ENCODE measurements around the gene WDR3.

Gene WDR3

DNA sequence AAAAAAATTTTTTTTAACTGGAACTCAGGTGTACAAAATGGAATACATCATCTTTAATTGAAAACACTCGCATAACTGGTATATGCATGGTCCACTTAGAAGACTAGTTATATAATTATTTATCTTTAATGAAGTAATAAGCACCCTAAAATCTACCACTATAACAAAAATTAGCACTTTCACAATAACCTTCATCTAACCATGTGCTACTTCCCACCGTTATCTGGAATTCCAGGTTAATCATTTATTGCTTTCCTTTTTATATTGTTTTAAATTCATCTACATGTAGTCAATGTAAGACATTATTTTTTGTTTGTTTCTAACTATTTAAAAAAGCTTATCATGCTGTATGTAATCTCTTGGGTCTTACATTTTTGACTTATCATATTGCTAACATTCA lies 39.1 kb upstream of the WDR3 start:
- peaks cover 7% of the 10 kb centered on the region; the same call in 1 of the 2 replicates for H3K36me3 ChIP-seq (ENCODE audit: low read length)
- TF ChIP-seq EZH2phosphoT487 (conservative IDR thresholded peaks at IDR 0.05; ENCODE audit: low read length): no peak
- TF ChIP-seq, protein P1, sequence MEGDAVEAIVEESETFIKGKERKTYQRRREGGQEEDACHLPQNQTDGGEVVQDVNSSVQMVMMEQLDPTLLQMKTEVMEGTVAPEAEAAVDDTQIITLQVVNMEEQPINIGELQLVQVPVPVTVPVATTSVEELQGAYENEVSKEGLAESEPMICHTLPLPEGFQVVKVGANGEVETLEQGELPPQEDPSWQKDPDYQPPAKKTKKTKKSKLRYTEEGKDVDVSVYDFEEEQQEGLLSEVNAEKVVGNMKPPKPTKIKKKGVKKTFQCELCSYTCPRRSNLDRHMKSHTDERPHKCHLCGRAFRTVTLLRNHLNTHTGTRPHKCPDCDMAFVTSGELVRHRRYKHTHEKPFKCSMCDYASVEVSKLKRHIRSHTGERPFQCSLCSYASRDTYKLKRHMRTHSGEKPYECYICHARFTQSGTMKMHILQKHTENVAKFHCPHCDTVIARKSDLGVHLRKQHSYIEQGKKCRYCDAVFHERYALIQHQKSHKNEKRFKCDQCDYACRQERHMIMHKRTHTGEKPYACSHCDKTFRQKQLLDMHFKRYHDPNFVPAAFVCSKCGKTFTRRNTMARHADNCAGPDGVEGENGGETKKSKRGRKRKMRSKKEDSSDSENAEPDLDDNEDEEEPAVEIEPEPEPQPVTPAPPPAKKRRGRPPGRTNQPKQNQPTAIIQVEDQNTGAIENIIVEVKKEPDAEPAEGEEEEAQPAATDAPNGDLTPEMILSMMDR (IDR thresholded peaks at IDR 0.05; ENCODE audit: insufficient read depth, low read length, poor library complexity, severe bottlenecking): no peak

DNA sequence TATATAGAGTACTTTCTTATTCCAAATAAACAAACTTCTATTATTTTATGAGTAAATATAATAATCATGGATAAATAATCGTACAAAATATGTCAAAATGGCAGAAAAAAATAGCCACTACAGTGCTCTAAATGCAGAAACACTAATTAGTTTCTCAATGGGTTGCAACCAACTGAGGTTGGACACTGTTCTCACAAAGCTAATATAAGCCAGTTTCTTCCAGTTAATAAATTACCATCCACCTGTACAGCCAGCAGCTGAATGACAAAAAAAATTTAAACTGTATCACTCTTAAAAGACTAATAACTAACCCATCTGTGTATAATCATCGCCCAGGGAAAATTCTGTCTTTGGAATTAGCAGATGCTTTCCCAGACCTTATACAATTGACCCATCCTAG lies 37.0 kb upstream of the WDR3 start:
- Histone ChIP-seq H3K36me3 (ENCODE audit: low read length) (peaks cover 8% of the 10 kb centered on the region; the same call in 1 of the 2 replicates), H3K9me2 (replicated peaks; ENCODE audit: insufficient read depth, low read length) (no peaks in the 10 kb centered on the region), H3K27ac (ENCODE audit: low read depth, low read length) (no peak overlapping the region), H3K9ac (ENCODE audit: low read length) (no peak overlapping the region), H3K4me2 (ENCODE audit: low read depth, low read length, poor library complexity, severe bottlenecking) (no peak overlapping the region), H3K79me2 (ENCODE audit: insufficient read depth, low read length) (no peaks in the 10 kb centered on the region), H2AFZ (ENCODE audit: low read depth, low read length, severe bottlenecking) (no peak overlapping the region), H3K4me3 (ENCODE audit: insufficient read depth, low read length, poor library complexity, severe bottlenecking) (no peak overlapping the region), H3K9me3 (ENCODE audit: insufficient read depth, low read length) (no peaks in the 10 kb centered on the region), H4K20me1 (ENCODE audit: low read depth, low read length) (no peaks in the 10 kb centered on the region), H3F3A (ENCODE audit: insufficient read depth) (no peaks in the 10 kb centered on the region), H3K27me3 (ENCODE audit: low read length) (no peaks in the 10 kb centered on the region)
- no peak for TF ChIP-seq EZH2phosphoT487 (conservative IDR thresholded peaks at IDR 0.05; ENCODE audit: low read length)
- TF ChIP-seq, protein P1 (IDR thresholded peaks at IDR 0.05; ENCODE audit: insufficient read depth, low read length, poor library complexity, severe bottlenecking): no peak

More for the DNA sequence above, 39.1 kb upstream of the WDR3 start:
- no peak overlapping the region for H3K27ac ChIP-seq (ENCODE audit: low read depth, low read length)
- H2AFZ ChIP-seq (ENCODE audit: low read depth, low read length, severe bottlenecking): no peak overlapping the region
- no peaks in the 10 kb centered on the region for H3F3A ChIP-seq (ENCODE audit: insufficient read depth)
- no peaks in the 10 kb centered on the region for H3K79me2 ChIP-seq (ENCODE audit: insufficient read depth, low read length)
- H3K9me3 ChIP-seq (ENCODE audit: insufficient read depth, low read length): no peaks in the 10 kb centered on the region
- H4K20me1 ChIP-seq (ENCODE audit: low read depth, low read length): no peaks in the 10 kb centered on the region
- no peak overlapping the region for H3K4me3 ChIP-seq (ENCODE audit: insufficient read depth, low read length, poor library complexity, severe bottlenecking)
- no peak overlapping the region for H3K4me2 ChIP-seq (ENCODE audit: low read depth, low read length, poor library complexity, severe bottlenecking)
- H3K27me3 ChIP-seq (ENCODE audit: low read length): no peaks in the 10 kb centered on the region
- no peak overlapping the region for H3K9ac ChIP-seq (ENCODE audit: low read length)
- no peaks in the 10 kb centered on the region for H3K9me2 ChIP-seq (replicated peaks; ENCODE audit: insufficient read depth, low read length)

DNA sequence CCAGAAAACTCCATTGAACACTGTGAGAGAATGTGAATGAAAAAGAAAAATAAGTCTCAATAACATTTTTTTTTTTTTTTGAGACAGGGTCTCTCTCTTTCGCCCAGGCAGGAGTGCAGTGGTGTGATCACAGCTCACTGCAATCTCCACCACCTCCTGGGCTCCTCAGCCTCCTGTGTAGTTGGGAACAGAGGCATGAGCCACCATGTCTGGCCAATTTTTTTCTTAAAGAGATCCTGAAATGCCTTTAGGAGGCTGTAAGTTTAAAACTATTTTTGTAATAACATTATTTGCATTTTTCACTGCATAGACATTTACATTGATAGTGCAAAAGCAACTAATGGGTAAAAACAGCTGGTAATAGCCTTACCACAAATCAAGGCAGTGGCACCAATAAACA lies 35.5 kb upstream of the WDR3 start:
- no peaks in the 10 kb centered on the region for H4K20me1 ChIP-seq (ENCODE audit: low read depth, low read length)
- H3K9ac ChIP-seq (ENCODE audit: low read length): no peak overlapping the region
- peaks cover 13% of the 10 kb centered on the region; the same call in 1 of the 2 replicates for H3K36me3 ChIP-seq (ENCODE audit: low read length)
- TF ChIP-seq, protein P1 (IDR thresholded peaks at IDR 0.05; ENCODE audit: insufficient read depth, low read length, poor library complexity, severe bottlenecking): no peak
- no peak for TF ChIP-seq EZH2phosphoT487 (conservative IDR thresholded peaks at IDR 0.05; ENCODE audit: low read length)
- H3K4me2 ChIP-seq (ENCODE audit: low read depth, low read length, poor library complexity, severe bottlenecking): no peak overlapping the region
- H2AFZ ChIP-seq (ENCODE audit: low read depth, low read length, severe bottlenecking): no peak overlapping the region
- H3K9me3 ChIP-seq (ENCODE audit: insufficient read depth, low read length): no peaks in the 10 kb centered on the region
- no peaks in the 10 kb centered on the region for H3F3A ChIP-seq (ENCODE audit: insufficient read depth)
- no peak overlapping the region for H3K4me3 ChIP-seq (ENCODE audit: insufficient read depth, low read length, poor library complexity, severe bottlenecking)
- no peak overlapping the region for H3K27ac ChIP-seq (ENCODE audit: low read depth, low read length)
- no peaks in the 10 kb centered on the region for H3K27me3 ChIP-seq (ENCODE audit: low read length)
- H3K79me2 ChIP-seq (ENCODE audit: insufficient read depth, low read length): no peaks in the 10 kb centered on the region
- H3K9me2 ChIP-seq (replicated peaks; ENCODE audit: insufficient read depth, low read length): no peaks in the 10 kb centered on the region
